Measurements from ENCODE around the gene NAGLU.

Gene NAGLU

DNA sequence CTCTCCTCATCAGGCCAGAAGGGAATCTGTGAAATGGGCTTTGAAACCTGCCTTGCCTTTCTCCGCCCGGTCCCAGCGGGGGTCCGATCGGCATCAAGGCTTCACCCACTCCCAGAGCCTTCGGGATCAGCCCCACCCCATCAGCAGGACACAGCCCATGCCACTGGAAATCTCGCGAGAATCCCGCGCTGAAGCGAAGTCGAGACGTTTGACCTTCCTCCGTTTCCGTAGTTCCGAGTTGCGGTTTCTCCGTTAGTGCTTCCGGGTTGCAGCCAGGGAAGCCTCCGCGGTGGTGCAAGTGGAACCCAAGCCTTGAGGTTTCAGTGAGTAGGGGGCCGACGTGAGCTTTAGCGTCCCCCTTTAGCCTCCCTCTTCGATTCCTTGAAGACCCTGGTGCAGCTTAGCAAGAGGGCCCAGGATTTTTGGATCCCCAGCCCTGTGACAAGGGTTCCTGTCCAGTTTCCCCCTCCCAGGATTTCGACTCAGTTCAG lies 25.9 kb downstream of the NAGLU start, which contains the start of gene COASY:
COASY (plus strand) TSS at position 252 of the 491 bp plus-strand sequence. CDS start 475 bp downstream, outside the sequence.
- CTCF ChIA-PET: interaction anchor here (4.2 kb wide), 1 partner anchor 17 kb away, joined by 20 read pairs; no protein-coding TSS in a partner anchor
- TF ChIP-seq, protein P1, sequence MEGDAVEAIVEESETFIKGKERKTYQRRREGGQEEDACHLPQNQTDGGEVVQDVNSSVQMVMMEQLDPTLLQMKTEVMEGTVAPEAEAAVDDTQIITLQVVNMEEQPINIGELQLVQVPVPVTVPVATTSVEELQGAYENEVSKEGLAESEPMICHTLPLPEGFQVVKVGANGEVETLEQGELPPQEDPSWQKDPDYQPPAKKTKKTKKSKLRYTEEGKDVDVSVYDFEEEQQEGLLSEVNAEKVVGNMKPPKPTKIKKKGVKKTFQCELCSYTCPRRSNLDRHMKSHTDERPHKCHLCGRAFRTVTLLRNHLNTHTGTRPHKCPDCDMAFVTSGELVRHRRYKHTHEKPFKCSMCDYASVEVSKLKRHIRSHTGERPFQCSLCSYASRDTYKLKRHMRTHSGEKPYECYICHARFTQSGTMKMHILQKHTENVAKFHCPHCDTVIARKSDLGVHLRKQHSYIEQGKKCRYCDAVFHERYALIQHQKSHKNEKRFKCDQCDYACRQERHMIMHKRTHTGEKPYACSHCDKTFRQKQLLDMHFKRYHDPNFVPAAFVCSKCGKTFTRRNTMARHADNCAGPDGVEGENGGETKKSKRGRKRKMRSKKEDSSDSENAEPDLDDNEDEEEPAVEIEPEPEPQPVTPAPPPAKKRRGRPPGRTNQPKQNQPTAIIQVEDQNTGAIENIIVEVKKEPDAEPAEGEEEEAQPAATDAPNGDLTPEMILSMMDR (IDR thresholded peaks at IDR 0.05; ENCODE audit: control extremely low read depth, extremely low read depth, low read depth, missing control alignments): no peak
- DNase-seq (ENCODE audit: extremely low spot score): peak; percentile 96
- POLR2A ChIA-PET: no interaction called here

DNA sequence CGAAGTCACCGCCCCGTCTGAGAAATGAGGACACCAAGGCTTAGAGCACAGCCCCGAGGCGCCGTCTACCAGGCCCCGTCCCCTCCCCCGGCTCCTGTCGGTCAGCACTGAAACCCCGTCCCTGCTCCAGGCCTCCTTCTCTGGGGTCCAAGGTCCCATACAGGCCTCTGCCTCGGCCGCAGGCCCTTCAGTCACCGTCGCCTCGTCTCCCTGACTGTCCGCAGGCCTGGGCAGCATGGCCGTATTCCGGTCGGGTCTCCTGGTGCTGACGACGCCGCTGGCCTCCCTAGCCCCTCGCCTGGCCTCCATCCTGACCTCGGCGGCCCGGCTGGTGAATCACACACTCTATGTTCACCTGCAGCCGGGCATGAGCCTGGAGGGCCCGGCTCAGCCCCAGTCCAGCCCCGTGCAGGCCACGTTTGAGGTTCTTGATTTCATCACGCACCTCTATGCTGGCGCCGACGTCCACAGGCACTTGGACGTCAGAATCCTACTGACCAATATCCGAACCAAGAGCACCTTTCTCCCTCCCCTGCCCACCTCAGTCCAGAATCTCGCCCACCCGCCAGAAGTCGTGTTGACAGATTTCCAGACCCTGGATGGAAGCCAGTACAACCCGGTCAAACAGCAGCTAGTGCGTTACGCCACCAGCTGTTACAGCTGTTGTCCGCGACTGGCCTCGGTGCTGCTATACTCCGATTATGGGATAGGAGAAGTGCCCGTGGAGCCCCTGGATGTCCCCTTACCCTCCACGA lies 26.5 kb downstream of the NAGLU start:
- TF ChIP-seq, protein P1 (IDR thresholded peaks at IDR 0.05; ENCODE audit: control extremely low read depth, extremely low read depth, low read depth, missing control alignments): no peak
- DNase-seq (ENCODE audit: extremely low spot score): no peak
- ChIA-PET CTCF (interaction anchor here (1.0 to 4.2 kb wide), 2 partner anchors 16 to 56 kb away, joined by 3 to 20 read pairs; no protein-coding TSS in a partner anchor), POLR2A (no interaction called here)

DNA sequence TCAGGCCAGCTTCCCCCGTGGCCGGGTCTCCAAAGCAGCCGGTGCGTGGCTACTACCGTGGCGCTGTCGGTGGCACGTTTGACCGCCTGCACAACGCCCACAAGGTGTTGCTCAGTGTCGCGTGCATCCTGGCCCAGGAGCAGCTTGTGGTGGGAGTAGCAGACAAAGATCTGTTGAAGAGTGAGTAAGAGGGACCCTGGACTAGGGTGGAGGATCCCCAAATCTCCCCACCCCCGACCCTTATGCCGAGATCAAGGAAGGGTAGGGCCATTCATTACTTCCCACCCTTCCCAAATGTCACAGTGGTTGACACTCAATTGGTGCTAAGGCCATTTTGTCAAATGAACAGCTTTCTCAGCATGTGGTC lies 27.1 kb downstream of the NAGLU start:
- ChIA-PET POLR2A (no interaction called here), CTCF (interaction anchor here (1.0 to 4.2 kb wide), 3 partner anchors 15 to 55 kb away, joined by 3 to 20 read pairs (median 3); no protein-coding TSS in a partner anchor)
- TF ChIP-seq, protein P1 (IDR thresholded peaks at IDR 0.05; ENCODE audit: control extremely low read depth, extremely low read depth, low read depth, missing control alignments): no peak
- DNase-seq (ENCODE audit: extremely low spot score): no peak

DNA sequence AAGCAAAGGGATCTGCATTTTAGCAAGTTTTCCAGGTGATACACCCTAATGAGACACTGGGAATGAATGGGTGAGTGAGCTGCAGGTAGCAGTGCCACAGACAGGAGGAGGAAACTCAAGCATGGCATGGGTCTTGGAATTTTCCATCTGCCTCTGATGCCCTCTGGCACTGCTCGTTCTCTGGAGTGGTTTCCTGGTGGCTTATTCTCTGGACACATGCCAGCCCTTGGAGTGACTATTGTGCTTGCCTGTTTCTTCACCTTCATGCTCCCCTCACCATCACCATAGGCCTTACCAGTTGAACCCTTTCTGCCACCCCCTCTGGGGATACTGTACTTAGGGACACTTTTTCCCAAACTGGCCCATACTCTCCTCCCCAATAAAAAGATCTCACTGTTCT lies 27.5 kb downstream of the NAGLU start:
- POLR2A ChIA-PET: no interaction called here
- TF ChIP-seq, protein P1 (IDR thresholded peaks at IDR 0.05; ENCODE audit: control extremely low read depth, extremely low read depth, low read depth, missing control alignments): no peak
- CTCF ChIA-PET: interaction anchor here (1.0 to 4.2 kb wide), 4 partner anchors 15 to 110 kb away, joined by 3 to 20 read pairs (median 4); no protein-coding TSS in a partner anchor
- DNase-seq (ENCODE audit: extremely low spot score): no peak

DNA sequence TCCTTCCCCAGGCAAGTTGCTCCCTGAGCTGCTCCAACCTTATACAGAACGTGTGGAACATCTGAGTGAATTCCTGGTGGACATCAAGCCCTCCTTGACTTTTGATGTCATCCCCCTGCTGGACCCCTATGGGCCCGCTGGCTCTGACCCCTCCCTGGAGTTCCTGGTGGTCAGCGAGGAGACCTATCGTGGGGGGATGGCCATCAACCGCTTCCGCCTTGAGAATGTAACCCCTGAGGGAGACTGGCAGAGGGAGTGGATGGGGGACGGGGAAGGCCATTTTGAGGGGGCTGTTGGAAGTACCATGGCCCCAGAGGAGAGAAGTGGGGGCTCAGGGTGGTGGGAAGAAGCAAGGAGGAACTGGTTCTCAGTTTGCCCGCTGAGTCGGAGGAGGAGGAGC lies 27.9 kb downstream of the NAGLU start:
- ChIA-PET CTCF (interaction anchor here (1.0 to 4.2 kb wide), 5 partner anchors 15 to 260 kb away, joined by 3 to 20 read pairs (median 4); partner anchors contain the start of gene BECN1), POLR2A (no interaction called here)
- TF ChIP-seq, protein P1 (IDR thresholded peaks at IDR 0.05; ENCODE audit: control extremely low read depth, extremely low read depth, low read depth, missing control alignments): no peak
- DNase-seq (ENCODE audit: extremely low spot score): no peak

DNA sequence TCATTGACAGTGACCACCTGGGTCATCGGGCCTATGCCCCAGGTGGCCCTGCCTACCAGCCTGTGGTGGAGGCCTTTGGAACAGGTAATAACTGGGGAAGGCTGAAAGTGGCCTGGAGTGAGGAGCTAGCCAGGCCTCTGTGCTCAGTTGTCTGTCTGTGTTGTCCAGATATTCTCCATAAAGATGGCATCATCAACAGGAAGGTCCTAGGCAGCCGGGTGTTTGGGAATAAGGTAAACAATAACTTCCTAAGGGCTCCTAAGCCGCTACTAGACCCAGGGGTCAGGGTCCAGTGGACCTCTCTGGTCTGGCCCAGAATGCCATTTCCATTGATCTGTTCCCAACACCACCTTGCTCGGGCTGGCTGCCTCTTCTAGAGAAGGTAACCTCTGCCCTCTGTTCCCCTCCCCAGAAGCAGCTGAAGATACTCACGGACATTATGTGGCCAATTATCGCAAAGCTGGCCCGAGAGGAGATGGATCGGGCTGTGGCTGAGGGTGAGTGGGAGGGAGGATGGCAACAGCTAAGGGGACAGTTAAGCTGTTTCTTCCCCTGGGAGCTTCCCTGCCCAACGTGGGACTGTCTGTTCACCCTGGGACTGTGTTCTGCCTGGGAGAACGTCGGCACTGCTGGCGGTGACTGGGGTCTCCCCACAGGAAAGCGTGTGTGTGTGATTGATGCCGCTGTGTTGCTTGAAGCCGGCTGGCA lies 28.9 kb downstream of the NAGLU start:
- CTCF ChIA-PET: interaction anchor here (0.9 to 5.5 kb wide), 7 partner anchors 14 to 259 kb away, joined by 3 to 49 read pairs (median 4); partner anchors contain the start of genes BECN1 and PSMC3IP
- DNase-seq (ENCODE audit: extremely low spot score): no peak
- POLR2A ChIA-PET: interaction anchor here (0.6 to 1.0 kb wide), 2 partner anchors 443 to 803 kb away, joined by 3 to 4 read pairs; no protein-coding TSS in a partner anchor

More for the DNA sequence above, 28.9 kb downstream of the NAGLU start:
- TF ChIP-seq, protein P1 (IDR thresholded peaks at IDR 0.05; ENCODE audit: control extremely low read depth, extremely low read depth, low read depth, missing control alignments): no peak
